Fibroblast of pulmonary artery (primary cell): ENCODE measurements around the gene DNM1.

Source experiments
- DNase-seq: peaks from one replicate; pipeline ENCODE4 v3.0.0-alpha.2; 2010; ENCODE audit warnings: low read depth
- H3K4me3 ChIP-seq: replicated peaks from 2 replicates; pipeline ENCODE4 v1.5.1; 2011; ENCODE audit warnings: low read depth, mild to moderate bottlenecking, control low read depth, low read length, moderate library complexity
- TF ChIP-seq, protein P1 (sequence below): IDR thresholded peaks from 2 replicates; pipeline ENCODE4 v1.5.1; 2011; ENCODE audit warnings: mild to moderate bottlenecking, control low read depth, low read length, inconsistent platforms; ENCODE audit errors: missing control alignments

Gene DNM1

DNA sequence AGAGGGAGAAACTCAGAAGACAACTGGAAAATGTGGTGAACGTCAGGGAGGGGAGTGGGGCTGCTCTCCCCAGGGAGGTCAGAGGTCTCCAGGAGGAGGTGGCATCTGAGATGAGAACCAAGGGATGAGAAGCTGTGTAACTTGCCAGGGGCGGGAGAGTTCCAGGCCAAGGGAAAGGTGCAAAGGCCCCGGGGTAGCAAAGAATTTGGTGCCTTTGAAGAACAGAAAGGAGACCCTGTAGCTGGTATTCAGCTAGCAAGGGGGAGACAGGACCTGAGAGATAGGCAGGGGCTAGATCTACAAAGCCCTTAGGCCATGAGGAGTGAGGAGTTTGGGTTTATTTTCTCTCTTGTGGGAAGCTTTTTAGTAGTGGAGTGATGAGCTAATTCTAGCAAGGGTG, 3.3 kb downstream of the DNM1 start:
- H3K4me3 ChIP-seq: no peak overlapping the region
- no peak for DNase-seq
- TF ChIP-seq, protein P1, sequence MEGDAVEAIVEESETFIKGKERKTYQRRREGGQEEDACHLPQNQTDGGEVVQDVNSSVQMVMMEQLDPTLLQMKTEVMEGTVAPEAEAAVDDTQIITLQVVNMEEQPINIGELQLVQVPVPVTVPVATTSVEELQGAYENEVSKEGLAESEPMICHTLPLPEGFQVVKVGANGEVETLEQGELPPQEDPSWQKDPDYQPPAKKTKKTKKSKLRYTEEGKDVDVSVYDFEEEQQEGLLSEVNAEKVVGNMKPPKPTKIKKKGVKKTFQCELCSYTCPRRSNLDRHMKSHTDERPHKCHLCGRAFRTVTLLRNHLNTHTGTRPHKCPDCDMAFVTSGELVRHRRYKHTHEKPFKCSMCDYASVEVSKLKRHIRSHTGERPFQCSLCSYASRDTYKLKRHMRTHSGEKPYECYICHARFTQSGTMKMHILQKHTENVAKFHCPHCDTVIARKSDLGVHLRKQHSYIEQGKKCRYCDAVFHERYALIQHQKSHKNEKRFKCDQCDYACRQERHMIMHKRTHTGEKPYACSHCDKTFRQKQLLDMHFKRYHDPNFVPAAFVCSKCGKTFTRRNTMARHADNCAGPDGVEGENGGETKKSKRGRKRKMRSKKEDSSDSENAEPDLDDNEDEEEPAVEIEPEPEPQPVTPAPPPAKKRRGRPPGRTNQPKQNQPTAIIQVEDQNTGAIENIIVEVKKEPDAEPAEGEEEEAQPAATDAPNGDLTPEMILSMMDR: no peak

DNA sequence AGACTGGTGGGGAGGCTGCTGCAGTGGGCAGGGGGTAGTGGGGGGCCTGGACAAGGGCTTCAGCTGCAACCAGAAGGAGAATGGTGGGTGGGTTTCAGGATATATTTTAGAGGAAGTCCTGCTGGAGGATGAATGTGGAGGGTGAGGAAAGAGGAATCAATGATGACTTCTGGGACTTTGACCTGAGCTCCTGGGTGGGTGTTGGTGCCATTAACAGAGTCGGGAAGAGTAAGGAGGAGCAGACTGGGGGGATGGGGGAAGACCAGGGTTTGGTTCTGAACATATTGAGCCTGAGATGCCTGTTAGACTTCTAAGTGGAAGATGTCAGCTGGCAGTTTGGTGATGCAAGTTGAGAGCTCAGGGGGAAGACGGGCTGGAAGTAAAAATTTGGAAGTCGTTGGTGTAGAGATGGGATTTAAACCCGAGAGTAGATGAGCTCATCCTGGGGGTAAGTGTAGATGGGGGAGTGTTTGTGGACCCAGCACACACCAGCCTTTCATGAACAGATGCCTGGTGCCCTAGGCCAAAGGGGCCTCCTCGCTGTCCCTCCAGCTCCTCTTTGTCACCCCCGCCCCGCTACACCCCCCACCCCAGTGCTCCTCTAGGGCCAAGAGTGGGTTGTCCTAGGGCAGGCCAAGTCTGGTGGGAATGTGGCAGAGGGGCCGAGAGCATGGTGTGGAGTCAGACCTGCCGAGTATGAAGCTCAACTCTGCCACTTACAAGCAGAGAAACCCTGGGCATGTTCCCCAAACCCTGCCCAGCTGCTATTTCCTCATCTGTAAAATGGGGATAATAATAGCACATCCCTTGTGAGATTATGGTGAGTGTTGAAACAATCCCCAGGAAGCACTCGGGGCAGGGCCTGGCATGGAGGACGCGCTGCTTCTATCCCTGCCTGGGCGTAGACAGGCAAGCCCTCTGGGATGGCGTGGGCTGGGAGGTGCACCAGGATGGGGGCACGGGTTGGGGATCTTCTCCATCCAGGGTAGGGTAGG, 4.0 kb downstream of the DNM1 start:
- H3K4me3 ChIP-seq: no peak overlapping the region
- no peak for DNase-seq
- TF ChIP-seq, protein P1: no peak

DNA sequence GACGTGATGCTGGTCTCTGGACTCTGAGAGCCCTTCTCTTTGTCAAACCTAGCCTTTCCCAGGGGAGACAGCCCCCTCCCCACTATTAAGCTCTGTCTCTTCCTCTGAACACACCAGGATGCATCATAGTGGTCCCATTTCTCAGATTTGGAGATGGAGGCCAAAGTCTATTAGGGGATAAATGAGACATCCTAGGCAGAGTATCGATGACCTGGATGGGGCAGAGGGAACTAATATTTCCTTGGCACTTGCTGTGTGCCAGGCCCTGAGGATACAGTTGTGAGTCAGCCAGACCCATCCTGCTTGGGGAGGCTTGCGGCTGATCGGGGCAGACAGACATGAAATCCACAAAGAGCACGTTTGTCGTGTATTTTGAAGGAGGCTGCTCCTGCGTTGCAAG, 5.2 kb downstream of the DNM1 start:
- H3K4me3 ChIP-seq: no peak overlapping the region
- no peak for DNase-seq
- TF ChIP-seq, protein P1: no peak

DNA sequence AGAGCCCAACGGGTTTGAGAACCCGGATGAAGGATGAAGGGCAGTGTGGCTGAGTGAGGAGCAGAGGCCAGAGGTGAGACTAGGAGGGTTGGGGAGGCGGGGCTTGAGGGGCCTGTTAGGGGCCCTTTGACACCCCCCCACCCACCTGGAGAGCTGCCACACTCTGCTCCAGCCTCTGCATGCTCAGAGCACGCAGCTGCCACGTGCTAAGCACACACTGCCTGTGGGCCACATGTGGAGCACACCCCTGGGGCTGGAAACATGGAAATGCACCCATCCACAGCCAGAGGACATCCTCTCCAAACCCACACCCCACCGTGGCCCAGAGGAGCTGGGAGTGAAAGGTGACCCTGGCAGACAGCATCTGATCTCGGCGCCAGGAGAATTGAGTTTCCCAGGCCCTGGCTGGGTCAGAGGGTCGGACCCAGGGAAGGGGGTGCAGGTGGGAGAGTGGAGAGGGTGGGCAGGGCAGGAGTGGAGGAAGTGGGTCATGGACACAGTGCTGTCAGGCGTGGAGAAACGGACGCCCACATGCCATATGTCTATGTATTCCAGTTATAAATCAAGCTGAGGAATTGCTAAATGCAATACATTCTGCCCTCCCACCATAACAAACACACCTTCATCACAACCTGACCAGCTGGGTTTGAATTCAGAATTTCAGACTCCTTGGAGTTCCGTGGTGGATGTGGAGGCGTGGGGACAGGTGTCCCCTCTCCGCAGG, 5.9 kb downstream of the DNM1 start:
- TF ChIP-seq, protein P1: no peak
- no peak for DNase-seq
- no peak overlapping the region for H3K4me3 ChIP-seq

DNA sequence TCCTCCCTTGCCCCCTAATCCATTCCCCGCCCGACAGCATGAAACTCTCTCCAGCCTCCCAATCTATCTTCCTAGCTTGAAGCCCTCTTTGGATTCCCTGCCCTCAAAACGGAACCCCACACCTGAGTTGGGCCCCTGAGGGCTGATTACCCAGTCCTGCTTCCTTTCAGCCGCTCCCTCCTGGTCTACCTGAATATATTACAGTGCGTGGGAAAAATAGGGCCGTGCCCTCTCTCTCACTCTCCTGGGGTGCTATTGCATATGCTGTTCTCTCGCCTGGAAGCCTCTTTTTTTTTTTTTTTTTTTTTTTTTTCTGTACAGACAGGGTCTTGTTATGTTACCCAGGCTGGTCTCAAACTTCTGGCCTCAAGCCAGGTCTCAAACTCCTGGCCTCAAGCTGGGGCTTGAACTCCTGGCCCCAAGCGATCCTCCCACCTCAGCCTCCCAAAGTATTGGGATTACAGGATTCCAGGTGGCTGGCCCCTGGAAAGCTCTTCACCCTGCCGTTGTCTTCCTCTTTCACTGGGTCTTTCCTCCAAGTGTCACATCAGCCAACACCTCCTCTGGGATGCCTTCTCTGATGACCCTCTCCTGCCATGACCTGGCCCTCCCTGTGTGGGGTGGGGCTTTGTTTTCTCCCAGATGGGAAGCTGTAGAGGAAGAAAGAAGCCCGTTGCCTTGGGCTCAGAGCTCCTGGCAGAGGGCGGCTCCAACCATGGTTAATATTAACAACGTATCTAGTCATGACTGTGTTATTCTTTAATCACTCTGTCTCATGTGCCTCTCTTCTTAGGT, 8.2 kb downstream of the DNM1 start:
- no peak for DNase-seq
- H3K4me3 ChIP-seq: no peak overlapping the region
- TF ChIP-seq, protein P1: no peak

DNA sequence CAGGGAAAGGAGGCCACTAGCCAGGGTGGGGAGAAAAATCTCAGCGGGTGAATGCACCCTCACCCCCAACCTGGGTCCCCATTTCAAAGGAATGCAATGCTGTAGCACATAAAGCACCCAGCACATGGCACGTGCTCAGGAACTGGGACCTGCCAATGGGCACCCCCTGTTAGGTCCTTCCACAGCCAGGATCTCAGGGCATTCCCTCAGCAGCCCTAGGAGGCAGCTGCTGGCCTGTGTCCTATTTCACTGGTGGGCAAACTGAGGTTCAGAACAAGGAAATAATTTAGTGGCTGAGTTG, 8.8 kb downstream of the DNM1 start:
- no peak for DNase-seq
- no peak overlapping the region for H3K4me3 ChIP-seq
- TF ChIP-seq, protein P1: no peak
